ENCODE data around the gene TAGLN3. TPM values are rescaled to one million over a fixed set of nuclear protein-coding genes. Genes with fewer than 3 reads are reported as not detected.
"Not testable (repeated sequence)": the region's sequence is repeated elsewhere in the genome, so short reads cannot be mapped to it uniquely, and the experiment has no call there.

Gene TAGLN3
- total RNA-seq, 2 donors from 2014 or later, result not detected

DNA sequence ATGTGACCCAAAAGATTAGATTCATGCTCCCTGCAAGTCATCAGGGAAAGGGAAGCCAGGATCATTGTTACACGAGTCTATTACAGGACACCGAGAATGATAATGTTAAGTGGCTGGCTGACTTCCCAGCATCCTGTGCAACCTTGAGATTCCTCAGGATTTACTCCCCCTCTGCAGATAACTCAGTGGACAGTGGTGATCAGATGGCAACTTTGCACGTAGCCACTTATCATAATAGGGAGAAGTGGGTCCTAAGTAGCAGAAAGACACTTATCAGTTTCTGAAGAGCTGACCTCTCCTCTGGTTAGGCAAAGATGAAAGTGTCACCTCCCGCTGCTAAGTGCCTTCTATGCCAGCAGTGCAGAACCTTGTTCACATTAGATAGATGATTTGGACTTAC, 29.1 kb downstream of the TAGLN3 start:
- Histone ChIP-seq H3K27ac (no peak overlapping the region), H3K27me3 (replicated peaks; ENCODE audit: insufficient read depth) (no peaks in the 10 kb centered on the region), H3K4me1 (ENCODE audit: control insufficient read depth in 1 of 2, low read depth in 2 of 2) (no peaks in the 10 kb centered on the region), H3K9me3 (no peaks in the 10 kb centered on the region), H3K36me3 (no peaks in the 10 kb centered on the region), H3K4me3 (no peak overlapping the region)
- ATAC-seq (ENCODE audit: insufficient number of reproducible peaks, low FRiP score, low read depth) (no peak), DNase-seq (ENCODE audit: low spot score) (no peak)
- TF ChIP-seq, protein P1, sequence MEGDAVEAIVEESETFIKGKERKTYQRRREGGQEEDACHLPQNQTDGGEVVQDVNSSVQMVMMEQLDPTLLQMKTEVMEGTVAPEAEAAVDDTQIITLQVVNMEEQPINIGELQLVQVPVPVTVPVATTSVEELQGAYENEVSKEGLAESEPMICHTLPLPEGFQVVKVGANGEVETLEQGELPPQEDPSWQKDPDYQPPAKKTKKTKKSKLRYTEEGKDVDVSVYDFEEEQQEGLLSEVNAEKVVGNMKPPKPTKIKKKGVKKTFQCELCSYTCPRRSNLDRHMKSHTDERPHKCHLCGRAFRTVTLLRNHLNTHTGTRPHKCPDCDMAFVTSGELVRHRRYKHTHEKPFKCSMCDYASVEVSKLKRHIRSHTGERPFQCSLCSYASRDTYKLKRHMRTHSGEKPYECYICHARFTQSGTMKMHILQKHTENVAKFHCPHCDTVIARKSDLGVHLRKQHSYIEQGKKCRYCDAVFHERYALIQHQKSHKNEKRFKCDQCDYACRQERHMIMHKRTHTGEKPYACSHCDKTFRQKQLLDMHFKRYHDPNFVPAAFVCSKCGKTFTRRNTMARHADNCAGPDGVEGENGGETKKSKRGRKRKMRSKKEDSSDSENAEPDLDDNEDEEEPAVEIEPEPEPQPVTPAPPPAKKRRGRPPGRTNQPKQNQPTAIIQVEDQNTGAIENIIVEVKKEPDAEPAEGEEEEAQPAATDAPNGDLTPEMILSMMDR (IDR thresholded peaks at IDR 0.05), result no peak

DNA sequence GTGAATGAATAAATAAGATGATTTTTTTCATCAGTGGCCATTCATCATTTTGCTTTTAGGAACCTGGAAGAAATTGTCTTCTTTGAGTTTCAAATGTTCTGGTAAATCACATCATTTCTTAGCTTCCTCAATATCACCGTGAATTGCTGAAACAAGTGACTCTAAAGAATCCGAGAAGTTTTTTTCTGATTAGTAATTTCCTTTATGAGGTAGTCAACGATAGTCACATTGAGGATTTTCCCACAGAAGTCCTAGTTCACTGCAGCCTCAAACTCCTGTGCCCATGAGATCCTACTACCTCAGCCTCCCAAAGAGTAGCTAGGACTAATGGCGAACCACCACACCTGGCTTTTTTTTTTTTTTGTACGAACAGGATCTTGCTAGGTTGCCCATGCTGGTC, 32.2 kb downstream of the TAGLN3 start:
- no peak overlapping the region for H3K4me3 ChIP-seq
- TF ChIP-seq, protein P1 (IDR thresholded peaks at IDR 0.05), result no peak

DNA sequence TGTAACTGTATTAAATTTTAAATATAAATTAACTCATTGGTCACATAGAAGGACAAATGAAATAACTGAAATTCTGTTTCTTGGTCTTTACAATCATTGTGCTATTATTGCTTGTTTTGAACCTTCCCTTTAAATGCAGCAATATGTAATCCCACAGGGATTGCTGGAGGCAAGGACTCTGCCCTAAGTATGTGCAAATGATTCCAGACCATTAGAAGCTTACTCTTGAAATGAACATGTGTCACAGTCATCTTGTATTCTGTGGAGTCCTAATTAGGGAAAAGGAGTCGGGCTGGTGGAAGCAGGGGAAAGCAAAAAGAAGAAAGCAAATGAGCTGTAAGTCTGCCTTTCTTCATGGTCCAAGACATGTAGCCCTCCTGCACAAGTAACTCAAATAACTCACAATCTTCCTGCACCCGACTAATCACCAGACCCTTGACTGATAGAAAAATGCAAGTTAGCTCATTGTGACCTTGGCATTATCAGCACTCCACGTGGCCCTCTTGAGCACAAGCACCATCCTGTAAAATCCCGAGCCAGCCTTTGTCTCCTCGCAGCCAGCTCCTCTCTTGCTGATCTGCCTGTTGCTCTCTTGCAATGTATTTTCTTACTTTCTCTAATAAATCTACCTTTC, 33.5 kb downstream of the TAGLN3 start:
- H3K4me3 ChIP-seq, result no peak overlapping the region
- ATAC-seq (ENCODE audit: insufficient number of reproducible peaks, low FRiP score, low read depth), result no peak
- TF ChIP-seq, protein P1 (IDR thresholded peaks at IDR 0.05), result no peak
- DNase-seq (ENCODE audit: low spot score), result no peak
- no peaks in the 10 kb centered on the region for H3K27me3 ChIP-seq (replicated peaks; ENCODE audit: insufficient read depth)
- no peaks in the 10 kb centered on the region for H3K4me1 ChIP-seq (ENCODE audit: control insufficient read depth in 1 of 2, low read depth in 2 of 2)
- no peaks in the 10 kb centered on the region for H3K36me3 ChIP-seq
- H3K9me3 ChIP-seq, result no peaks in the 10 kb centered on the region
- H3K27ac ChIP-seq, result no peak overlapping the region

More for the DNA sequence above, 32.2 kb downstream of the TAGLN3 start:
- H3K9me3 ChIP-seq, result no peaks in the 10 kb centered on the region
- no peaks in the 10 kb centered on the region for H3K4me1 ChIP-seq (ENCODE audit: control insufficient read depth in 1 of 2, low read depth in 2 of 2)
- H3K36me3 ChIP-seq, result no peaks in the 10 kb centered on the region
- no peak for DNase-seq (ENCODE audit: low spot score)
- H3K27ac ChIP-seq, result no peak overlapping the region
- no peak for ATAC-seq (ENCODE audit: insufficient number of reproducible peaks, low FRiP score, low read depth)
- no peaks in the 10 kb centered on the region for H3K27me3 ChIP-seq (replicated peaks; ENCODE audit: insufficient read depth)

DNA sequence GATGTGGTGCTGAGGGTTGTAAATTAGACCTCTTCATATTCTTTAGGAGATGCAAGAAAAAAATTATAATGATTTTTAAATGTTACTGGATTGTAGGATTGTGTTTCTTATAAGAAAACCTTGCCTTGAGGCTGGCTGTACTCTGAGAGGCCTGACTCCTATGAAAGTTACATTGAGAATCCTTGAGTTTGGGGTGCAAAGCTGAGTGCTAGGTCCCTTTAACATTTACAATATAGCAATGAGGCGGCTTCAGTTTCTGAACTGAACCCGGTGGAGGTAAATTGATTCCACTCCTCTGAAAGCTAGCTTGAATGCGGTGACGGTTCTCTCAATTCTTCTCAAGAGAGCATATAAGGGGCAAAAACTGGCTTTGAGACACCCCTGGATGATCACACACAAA, 35.7 kb downstream of the TAGLN3 start, which contains the start of gene TMPRSS7:
Gene TMPRSS7, plus strand, starts transcription at position 301 of the 400 bp plus-strand sequence. CDS start 110 bp downstream, outside the sequence.
- H3K4me1 ChIP-seq (ENCODE audit: control insufficient read depth in 1 of 2, low read depth in 2 of 2), result no peaks in the 10 kb centered on the region
- ATAC-seq (ENCODE audit: insufficient number of reproducible peaks, low FRiP score, low read depth) (no peak), DNase-seq (ENCODE audit: low spot score) (no peak)
- H3K27ac ChIP-seq, result no peak within 1 kb of the TSS
- H3K4me3 ChIP-seq, result no peak within 1 kb of the TSS
- TF ChIP-seq, protein P1 (IDR thresholded peaks at IDR 0.05), result no peak
- H3K9me3 ChIP-seq, result no peaks in the 10 kb centered on the region
- H3K27me3 ChIP-seq (replicated peaks; ENCODE audit: insufficient read depth), result no peaks in the 10 kb centered on the region
- no peaks in the 10 kb centered on the region for H3K36me3 ChIP-seq

DNA sequence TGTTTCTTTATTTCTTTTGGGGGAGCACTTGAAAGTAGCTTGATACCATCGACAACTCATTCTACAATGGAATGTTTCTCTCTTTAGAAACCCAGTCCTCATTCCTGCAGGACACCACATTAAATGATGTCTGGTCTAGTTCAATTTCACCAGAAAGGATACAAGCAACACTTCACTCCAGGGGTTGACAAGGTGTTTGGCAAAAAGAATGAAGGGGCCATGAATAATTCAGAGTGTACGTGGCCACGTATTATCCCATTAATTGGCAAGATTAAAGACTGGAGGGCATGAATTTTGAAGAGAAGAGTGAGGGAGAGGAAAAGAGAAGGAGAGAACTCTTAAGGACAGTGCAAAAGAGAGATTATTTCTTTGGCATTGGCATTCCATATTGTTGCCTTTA, 36.5 kb downstream of the TAGLN3 start:
- no peak overlapping the region for H3K4me3 ChIP-seq
- H3K36me3 ChIP-seq, result no peaks in the 10 kb centered on the region
- no peaks in the 10 kb centered on the region for H3K27me3 ChIP-seq (replicated peaks; ENCODE audit: insufficient read depth)
- DNase-seq (ENCODE audit: low spot score) (no peak), ATAC-seq (ENCODE audit: insufficient number of reproducible peaks, low FRiP score, low read depth) (no peak)
- H3K4me1 ChIP-seq (ENCODE audit: control insufficient read depth in 1 of 2, low read depth in 2 of 2), result no peaks in the 10 kb centered on the region
- no peak overlapping the region for H3K27ac ChIP-seq
- TF ChIP-seq, protein P1 (IDR thresholded peaks at IDR 0.05), result no peak
- no peaks in the 10 kb centered on the region for H3K9me3 ChIP-seq

DNA sequence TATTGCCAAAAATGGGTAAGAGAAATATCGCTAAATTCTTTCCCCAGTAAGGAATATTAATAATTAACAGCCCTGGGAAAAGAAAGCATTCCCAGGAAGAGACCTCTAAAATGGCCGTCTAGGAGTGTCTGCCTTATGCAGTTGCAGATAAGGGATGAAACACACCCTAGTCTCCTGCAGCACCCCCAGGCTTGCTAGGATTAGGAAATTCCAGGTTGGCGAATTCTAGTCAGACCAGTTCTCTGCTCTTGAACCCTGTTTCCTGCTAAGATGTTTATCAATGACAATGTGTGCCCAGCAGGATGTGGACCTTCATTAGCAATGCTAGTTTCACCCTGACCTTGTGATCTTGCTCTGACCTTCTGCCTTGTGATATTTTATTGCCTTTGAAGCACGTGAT, 38.5 kb downstream of the TAGLN3 start:
- DNase-seq (ENCODE audit: low spot score); H3K4me1 ChIP-seq (ENCODE audit: control insufficient read depth in 1 of 2, low read depth in 2 of 2): not testable (repeated sequence)

More for the DNA sequence above, 38.5 kb downstream of the TAGLN3 start:
- not testable (repeated sequence) for H3K9me3 ChIP-seq; H3K27ac ChIP-seq; H3K4me3 ChIP-seq; H3K36me3 ChIP-seq; ATAC-seq (ENCODE audit: insufficient number of reproducible peaks, low FRiP score, low read depth); H3K27me3 ChIP-seq (replicated peaks; ENCODE audit: insufficient read depth)

All from thoracic aorta (tissue), 2 donors.